Globus pallidus (tissue), 1 donor: ENCODE data around the gene AADACL4.
"Not testable (repeated sequence)": the region's sequence is repeated elsewhere in the genome, so short reads cannot be mapped to it uniquely, and the experiment has no call there.

ENCODE experiments used
- DNase-seq: peaks from one replicate; pipeline ENCODE4 v3.0.0-alpha.2; 2015; ENCODE audit warnings: low spot score

Gene AADACL4

DNA sequence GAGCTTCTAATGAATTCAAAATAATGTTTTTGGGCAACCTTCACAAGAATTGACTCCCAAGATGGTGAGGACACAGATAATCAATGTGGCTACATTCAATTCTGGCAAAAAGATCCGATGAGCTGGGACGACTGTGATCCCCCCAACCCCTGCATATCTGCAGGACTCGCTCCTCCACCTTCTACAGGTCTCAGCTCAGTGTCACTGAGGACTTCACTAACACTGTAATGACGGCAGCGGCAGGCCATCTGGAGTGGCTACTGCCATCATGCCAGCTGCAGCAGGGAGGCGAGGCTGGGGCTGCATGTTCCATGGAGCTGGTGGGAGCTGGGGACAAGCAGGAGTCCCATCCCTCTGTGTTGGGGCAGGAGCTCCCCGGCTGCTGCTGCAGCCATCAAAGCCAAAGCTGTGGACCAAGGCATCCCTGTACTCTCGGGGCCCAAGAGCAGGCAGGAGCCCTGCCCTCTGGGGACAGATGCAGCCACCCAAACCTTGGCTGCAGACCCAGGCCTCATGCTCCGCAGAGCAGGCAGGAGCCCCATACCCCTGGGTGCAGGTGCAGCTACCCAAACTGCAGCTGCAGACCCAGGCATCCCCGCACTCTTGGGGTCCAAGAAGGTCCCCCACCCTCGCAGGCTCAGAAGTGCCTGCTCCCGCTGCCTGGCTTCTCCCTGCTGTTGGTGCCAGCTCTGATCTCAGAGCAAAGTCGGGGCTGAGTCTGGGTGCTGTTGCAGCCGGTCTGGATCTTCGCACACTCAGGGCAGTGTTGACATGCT lies 13.7 kb upstream of the AADACL4 start:
- DNase-seq: no peak

DNA sequence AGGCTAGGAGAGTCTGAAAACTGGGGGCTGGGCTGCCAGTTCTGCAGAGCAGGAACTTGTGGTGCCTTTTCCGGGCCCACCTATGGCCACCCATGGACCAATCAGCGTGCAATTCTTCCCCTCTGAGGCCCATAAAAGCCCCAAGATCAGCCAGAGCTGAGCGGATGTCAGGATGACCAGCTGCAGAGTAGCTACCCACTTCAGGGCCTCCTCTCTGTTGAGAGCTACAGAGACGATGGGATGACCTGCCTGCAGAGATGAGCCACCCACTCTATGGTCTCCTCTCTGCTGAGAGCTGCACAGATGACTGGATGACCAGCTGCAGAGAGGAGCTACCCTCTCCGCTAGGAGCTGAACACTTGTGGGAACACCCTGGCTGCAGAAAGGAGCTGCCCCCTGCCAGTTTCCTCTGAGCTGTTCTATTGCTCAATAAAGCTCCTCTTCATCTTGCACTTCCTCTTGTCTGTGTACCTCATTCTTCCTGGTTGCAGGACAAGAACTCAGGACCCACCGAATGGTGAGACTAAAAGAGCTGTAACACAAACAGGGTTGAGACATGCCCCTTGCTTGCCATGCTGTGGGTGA lies 12.8 kb upstream of the AADACL4 start:
- no peak for DNase-seq

DNA sequence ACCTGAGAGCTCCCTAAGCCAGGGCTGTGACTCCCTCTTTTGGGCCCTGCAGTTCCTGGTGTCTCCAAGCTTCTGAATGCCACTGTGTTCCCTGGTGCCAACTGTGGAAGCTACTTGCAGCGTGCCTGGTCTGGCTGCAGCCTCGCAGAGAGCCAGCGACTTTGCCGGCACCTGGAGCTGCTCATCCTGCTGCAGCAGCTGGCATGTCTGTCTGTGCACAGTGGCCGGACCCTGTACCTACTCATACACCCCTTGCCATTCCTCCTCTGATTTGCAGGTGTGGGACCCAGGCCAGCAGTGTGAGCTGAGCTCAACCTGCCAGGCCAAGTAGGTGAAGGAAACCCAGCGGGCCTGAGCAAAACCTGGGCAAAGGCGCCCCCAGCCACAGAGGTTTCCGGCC lies 12.3 kb upstream of the AADACL4 start:
- no peak for DNase-seq

DNA sequence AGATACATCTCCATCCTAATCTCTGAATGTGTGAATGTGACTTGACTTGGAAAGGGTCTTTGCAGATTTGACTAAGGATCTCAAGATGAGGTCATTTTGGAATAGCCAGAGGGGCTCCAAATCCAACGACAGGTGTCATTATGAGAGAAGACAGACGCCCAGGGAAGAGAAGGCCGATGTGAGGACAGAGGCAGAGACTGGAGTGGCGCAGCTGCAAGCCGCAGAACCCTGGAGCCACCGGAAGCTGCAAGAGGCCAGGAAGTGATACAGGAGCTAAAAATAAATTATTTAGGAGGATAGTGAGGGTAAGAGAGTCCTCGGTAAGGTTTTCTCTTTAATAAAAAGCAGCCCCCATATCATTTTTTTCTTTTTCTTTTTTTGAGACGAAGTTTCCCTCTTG lies 9.7 kb upstream of the AADACL4 start:
- no peak for DNase-seq

DNA sequence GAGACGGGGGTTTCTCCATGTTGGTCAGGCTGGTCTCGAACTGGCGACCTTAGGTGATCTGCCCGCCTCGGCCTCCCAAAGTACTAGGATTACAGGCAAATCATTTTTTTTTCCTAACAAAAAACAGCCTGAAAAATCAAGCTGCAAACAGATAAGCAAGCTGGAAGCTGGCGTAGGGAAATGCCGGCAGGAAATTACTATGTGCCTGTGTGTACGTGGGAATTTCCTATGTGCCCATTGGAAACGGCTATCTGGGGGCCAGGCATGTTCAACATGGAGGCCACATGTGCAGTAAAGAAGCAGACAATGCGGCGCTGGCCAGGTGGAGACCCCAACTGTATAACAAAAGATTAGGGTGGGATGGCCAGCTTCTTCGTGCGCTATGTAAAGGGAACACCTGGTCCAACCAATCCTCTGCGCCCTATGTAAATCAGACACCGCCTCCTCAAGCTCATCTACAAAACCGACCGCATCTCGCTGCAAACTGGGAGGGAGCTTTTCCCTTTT lies 9.1 kb upstream of the AADACL4 start:
- no peak for DNase-seq

DNA sequence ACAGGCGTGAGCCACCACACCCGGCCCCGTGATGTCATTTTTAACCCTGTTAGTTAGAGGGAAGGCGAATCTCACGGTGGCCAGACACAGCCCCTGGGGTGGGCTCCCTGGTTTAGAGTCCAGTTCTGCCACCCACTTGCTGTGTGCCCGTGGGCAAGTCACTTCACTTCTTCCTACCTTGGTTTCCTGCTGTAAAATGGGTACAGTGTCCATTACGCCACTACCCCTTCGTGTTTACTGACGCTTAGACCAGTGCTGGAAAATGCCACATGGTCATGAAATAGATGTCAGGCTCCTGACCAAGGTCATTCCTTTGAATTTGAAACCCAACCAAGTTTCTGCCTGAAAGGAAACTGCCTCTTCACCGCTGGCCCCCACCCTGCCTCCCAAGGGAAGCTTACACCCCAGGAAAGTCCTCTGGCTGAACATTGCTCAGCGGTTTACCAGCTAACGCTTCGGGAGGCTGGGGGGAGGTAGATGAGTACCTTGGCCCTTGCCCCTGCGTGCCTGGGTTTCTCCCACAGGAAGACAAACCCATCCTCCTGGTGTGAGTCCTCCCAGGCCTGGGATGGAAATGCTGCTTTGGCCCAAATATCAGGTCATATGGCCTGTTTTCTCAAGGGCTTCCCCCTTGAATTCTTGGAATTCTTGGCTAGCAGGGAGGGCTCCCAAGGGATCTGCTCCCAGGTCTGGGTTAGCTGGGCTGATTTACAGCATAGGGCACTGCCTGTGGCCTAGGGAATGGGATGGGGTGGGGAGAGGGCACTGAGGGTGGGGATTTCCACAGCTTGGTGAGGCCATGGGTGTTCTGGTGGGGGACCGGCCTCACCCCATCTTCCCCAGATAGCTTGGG lies 7.6 kb upstream of the AADACL4 start:
- DNase-seq: no peak

DNA sequence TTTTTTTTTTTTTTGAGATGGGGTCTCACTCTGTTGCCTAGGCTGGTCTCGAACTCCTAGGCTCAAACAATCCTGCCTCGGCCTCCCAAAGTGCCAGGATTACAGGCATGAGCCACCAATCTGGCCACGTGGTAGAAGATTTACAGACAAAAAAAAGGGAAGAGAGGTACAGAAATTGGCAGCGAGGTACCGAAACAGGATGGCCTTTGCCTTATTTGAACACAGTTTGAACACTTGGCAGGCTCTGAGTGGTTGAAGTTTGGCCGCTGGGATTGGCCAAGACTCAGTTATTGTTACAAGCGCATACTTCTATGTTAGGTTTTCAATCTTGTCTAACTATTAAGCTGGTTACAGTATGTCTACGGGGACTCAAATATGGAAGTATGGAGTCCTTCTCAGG lies 6.2 kb upstream of the AADACL4 start:
- DNase-seq: no peak

DNA sequence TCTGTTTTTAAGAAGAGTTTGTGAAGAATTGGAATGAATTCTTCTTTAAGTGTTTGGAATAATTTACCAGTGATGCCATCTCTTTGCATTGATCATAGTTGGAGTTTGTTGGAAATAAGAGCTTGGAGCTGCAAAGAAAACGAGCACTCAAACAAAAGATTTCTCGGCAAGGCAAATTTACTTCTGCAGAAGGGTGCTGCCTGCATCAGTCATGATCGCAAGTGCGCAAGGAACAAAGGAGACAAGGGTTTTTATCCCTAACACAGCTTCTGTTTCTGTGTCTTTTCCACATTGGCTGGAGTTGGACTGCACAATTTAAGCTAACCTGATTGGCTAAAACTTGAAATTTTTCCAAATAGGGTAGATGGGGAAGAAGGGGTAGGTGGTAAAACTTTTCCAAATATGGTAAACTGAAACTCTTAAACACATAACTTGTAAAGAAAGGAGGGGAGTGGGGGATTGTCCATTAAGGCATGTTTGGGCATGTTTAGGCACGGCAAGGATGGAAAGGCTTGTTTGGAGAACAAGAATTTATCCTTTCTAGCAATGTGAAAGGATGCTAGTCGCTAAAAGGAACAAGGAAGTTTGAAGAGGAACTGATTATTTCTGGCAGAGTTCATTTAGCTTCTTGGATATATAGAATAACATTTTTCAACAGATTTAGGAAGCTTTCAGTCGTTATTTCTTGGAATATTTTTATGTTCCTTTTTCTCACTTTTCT lies 3.5 kb upstream of the AADACL4 start:
- DNase-seq: no peak

DNA sequence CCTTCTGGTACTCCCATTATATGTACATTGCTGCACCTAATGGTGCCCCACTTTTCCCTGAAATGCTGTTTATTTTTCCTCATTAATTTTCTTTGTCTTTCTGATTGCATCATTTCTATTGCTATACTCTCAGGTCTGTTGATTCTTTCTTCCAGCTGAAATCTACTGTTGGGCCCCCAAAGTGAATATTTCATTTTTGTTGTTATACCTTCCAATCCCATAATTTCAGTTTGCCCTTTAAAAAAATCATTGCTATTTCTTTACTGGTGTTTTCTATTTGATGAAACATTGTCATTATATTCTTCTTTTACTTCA lies 3.0 kb upstream of the AADACL4 start:
- DNase-seq: no peak

DNA sequence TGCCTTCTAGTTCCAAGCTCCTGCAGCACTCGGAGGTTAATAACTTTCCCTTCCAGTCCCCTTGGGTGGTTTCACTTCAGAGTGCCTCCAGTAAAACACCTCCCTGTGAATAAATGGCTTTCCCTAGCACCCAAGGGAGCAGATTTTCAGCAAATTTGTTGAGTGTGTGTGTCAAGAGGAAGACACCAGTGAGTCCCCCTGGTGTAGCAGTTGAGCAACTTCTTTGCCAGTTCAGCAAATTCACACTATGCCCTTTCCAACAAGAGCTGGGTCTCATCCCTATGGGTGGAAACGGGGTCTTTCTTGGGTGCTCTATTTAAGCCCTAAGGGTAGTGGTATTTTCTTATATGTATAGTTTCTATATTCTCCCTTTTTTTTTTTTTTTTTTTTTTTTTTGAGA lies 806 bp upstream of the AADACL4 start:
- DNase-seq: no peak

DNA sequence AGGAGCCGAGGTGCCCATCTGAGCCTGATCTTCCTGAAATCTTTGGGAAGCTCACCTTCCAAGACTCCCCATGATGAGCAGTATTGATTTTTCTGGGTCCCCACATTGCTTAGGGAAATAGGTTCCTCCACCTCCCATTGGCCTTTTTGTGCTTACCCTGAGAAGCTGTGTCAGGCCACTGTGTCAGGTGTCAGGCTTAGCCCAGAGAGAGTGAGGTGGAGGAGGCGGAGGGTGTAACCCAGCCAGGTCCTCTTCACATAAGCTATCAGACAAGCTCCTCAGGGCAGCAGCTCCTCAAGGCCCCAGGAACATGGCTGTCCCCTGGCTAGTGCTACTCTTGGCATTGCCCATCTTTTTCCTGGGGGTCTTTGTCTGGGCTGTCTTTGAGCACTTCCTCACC lies 352 bp downstream of the AADACL4 start:
- DNase-seq: no peak

DNA sequence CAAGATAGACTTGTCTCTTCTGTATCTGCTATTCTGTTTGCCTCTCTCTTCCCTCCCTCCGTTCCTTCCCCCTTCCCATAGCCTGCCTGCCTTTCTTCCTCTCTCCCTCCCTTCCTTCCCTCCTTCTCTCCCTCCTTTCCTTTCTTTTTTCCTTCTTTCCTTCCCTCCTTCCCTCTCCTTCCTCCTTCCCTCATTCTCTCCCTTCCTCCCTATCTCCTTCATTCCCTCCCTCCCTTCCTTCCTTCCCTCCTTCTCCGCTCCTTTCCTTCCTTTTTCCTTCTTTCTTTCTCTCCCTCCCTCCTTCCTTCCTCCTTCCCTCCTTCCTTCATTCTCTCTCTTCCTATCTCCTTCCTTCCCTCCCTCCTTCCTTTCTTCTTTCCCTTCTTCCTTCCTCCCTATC lies 944 bp downstream of the AADACL4 start:
- no peak for DNase-seq

DNA sequence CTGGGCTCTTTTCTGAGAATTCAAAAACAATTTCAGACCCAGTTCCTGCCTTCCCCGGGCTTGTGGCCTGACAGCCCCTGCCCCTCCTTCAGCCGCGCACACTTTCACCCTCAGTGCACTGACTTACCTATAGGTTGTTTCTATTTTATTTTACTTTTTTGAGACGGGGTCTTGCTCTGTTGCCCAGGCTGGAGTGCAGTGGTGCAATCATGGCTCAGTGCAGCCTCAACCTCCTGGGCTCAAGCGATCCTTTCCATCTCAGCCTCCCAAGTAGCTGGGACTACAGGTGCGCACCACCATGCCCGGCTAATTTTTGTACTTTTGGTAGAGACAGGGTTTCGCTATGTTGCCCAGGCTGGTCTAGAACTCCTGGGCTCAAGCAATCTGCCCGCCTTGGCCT lies 1.5 kb downstream of the AADACL4 start:
- not testable (repeated sequence) for DNase-seq

DNA sequence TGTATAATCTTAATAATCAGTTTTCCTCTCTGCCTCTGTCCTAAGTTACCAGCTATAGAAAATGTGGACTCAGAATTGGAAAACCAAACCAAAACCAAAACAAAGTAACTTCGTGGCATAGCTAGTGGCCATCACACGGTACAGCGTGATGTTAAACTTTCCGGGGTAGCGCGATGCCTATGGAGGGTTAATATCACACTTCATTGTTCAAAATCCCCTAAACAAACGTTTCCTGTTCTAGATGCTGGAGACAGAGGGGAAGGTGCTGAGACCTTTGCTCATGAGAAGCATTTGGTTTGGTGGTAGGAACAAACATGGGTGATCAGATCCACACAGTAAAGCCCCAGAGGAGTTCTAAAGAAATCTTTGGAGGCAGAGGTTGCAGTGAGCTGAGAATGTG lies 4.9 kb downstream of the AADACL4 start:
- no peak for DNase-seq

DNA sequence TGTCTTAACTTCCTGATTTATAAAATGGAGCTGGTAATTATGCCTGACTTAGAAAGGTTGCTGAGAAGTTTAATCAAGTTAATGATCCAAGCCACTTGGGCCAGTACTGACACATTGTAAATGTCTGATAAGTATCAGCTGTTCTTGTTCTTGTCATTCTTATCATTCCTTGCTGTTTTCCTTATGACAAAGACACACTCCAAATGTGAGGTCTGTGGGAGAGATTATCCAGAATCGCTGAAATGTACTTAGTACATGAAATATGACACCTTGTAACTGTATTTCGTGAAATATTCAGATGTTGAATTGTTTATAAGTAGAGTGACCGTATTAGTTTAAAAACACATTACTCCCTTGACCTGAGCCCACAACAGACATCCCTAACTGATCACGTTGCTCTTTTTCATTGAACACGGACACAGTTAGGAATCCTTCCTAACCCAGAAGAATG lies 6.1 kb downstream of the AADACL4 start:
- no peak for DNase-seq

DNA sequence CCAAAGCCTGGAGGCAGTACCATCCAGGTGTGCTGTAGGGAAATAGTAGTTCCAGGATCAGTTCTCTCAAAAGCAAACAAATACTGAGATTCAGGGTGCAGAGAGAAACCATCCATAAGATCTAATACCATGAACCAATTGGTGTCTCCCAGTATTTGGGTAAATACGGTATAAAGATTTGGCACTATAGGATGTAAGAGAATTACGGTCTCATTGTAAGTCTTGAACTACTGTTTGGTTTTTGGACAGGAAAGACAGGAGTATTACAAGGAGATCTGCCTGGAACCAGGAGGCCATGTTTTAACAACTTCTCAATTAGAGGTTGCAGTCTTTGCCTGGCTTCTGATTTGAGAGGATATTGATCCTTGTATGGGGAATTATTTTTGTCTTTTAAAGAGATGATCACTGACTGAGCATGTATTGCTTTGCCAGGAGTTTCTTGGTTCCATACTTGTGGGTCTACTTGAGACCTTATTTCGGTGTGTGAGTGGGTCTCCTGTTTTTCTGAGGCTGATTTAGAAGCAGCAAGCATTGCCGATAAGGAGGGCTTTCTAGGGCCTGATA lies 10.2 kb downstream of the AADACL4 start:
- DNase-seq: no peak

DNA sequence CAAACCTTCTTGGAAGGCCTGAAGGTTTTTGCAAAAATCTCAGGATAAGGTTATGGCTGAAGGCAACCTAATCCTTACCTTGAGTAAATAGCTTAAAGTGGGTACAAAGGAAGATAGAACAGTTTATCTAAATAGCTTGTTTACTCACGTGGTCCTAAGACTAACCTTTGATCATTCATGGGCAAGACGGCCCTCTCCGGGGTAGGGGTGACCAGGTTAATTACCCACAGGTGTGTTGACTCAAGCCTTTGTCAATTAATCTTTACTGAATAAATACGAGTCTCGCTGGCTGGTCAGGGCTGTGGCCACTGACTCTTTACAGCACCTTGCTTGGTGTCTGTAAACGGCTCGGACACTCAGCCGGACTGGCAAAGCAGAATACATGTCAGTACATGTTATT lies 10.8 kb downstream of the AADACL4 start:
- DNase-seq: no peak

DNA sequence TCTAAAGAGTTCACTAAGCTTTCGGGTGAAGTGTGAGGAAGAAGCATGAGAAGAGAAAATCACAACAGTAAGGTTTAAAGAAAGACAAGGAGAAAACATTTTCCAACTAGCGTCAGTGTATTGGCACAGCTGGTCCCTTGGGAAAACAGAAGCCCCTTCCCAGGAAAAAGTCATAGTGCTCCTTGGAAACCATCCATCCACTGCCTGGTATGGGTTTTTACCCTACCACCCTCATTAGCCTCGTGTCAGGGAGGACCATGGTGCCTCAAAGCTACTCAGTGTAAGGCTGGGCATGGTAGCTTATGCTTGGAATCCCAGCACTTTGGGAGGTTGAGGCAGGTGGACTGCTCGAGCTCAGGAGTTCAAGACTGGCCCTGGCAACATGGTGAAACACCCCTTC lies 12.7 kb downstream of the AADACL4 start:
- no peak for DNase-seq

DNA sequence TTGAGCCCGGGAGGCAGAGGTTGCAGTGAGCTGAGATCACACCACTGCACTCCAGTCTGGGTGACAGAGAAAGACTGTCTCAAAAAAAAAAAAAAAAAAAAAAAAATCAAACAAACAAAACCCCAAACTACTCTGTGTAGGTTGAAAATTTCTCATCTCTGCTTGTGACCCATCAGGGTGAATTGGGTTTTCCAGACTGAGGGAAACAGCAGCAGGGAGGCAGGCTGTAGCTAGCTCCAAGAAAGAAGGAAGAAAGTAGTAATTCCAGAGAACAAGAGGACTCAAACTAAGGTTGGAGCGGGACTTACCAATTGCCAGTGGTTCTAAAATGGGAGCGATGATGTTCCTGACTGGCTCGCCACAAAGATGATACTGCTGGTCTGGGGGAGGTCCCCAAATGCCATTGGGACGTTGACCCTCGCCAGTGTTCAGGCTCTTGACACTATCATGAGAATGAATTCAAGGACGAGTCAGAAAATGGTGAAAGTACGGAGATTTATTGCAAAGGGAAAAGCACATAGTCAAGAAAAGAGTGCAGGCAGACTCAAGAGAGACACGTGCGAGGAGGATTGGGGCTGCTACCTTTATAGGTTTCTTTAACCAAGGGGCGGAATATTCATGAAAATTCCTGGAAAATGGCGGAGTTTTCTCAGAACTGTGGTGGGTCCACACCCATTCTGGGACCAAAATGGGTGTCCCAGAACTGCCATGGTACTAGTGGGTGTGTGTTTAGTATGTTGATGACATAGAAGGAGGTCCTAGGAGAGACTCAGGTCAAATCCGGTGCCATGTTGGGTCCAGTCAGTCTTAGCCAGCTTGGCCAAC lies 13.4 kb downstream of the AADACL4 start:
- no peak for DNase-seq

DNA sequence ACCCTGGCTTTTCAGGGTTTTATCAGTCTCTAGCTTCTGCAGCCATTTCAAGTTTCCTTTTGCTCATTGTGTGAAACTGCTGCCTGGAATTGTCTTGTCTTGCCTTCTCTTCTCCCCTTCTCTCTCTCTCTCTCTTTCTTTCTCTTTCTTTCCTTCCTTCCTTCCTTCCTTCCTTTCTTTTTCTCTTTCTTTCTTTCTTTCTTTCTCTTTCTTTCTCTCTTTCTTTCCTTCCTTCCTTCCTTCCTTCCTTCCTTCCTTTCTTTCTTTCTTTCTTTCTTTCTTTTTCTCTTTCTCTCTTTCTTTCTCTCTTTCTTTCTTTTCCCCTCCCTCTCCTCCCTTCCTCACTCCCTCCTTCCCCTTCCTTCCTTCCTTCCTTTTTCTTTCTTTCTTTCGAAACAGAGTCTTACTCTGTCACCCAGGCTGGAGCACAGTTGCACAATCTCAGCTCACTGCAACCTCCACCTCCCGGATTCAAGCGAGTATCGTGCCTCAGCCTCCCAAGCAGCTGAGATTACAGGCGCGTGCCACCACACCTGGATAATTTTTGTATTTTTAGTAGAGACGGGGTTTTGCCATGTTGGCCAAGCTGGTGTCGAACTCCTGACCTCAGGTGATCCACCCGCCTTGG lies 14.1 kb downstream of the AADACL4 start:
- DNase-seq: not testable (repeated sequence)
